HEK293 (cell line): ENCODE measurements around the gene DUSP6.

Experiments
- EGR2 ChIP-seq: fragments of 450-650 bp; formaldehyde crosslinking; IDR thresholded peaks from 2 replicates; pipeline ENCODE4 v1.5.1; 2016; ENCODE audit warnings: low read depth, missing biosample characterization, missing genetic modification characterization
- HOXD13 ChIP-seq: sonication (generic); formaldehyde crosslinking; IDR thresholded peaks from 2 replicates; pipeline ENCODE4 v1.8.0; 2022; ENCODE audit warnings: missing genetic modification reagents, borderline replicate concordance
- IKZF3 ChIP-seq: fragments of 450-650 bp; IDR thresholded peaks from 2 replicates; pipeline ENCODE4 v1.5.0; 2018; ENCODE audit warnings: missing biosample characterization, mild to moderate bottlenecking, missing genetic modification characterization, moderate library complexity
- MZF1 ChIP-seq: fragments of 450-650 bp; formaldehyde crosslinking; IDR thresholded peaks from 2 replicates; pipeline ENCODE4 v1.5.1; 2017; ENCODE audit warnings: missing biosample characterization, missing genetic modification characterization, borderline replicate concordance
- PBX3 ChIP-seq: sonication (generic); formaldehyde crosslinking; IDR thresholded peaks from 2 replicates; pipeline ENCODE4 v1.8.1; 2022; ENCODE audit warnings: mild to moderate bottlenecking, moderate library complexity, missing genetic modification reagents
- REPIN1 ChIP-seq: fragments of 450-650 bp; formaldehyde crosslinking; IDR thresholded peaks from 2 replicates; pipeline ENCODE4 v1.5.1; 2017; ENCODE audit warnings: missing biosample characterization, missing genetic modification characterization, low read depth
- TCF7L2 ChIP-seq: IDR thresholded peaks from 2 replicates; pipeline ENCODE4 v1.6.1; 2011; ENCODE audit warnings: low read depth, mild to moderate bottlenecking, inconsistent platforms, low read length, moderate library complexity, borderline replicate concordance
- TRIM28 ChIP-seq: IDR thresholded peaks from 2 replicates; pipeline ENCODE4 v1.6.1; 2011; ENCODE audit warnings: low read length, control low read depth, borderline replicate concordance
- WT1 ChIP-seq: fragments of 450-650 bp; formaldehyde crosslinking; IDR thresholded peaks from 2 replicates; pipeline ENCODE4 v1.5.1; 2016; ENCODE audit warnings: missing biosample characterization, missing genetic modification characterization
- ZBTB1 ChIP-seq: fragments of 450-650 bp; formaldehyde crosslinking; IDR thresholded peaks from 2 replicates; pipeline ENCODE4 v1.5.1; 2016; ENCODE audit warnings: missing biosample characterization, missing genetic modification characterization
- ZBTB48 ChIP-seq: fragments of 450-650 bp; formaldehyde crosslinking; IDR thresholded peaks from 2 replicates; pipeline ENCODE4 v1.5.1; 2016; ENCODE audit warnings: missing biosample characterization, missing genetic modification characterization
- ZBTB8A ChIP-seq: fragments of 450-650 bp; formaldehyde crosslinking; IDR thresholded peaks from 2 replicates; pipeline ENCODE4 v1.5.1; 2016; ENCODE audit warnings: missing biosample characterization, missing genetic modification characterization
- ZFHX2 ChIP-seq: fragments of 450-650 bp; formaldehyde crosslinking; conservative IDR thresholded peaks from 2 replicates; pipeline ENCODE4 v1.5.1; 2016; ENCODE audit warnings: missing biosample characterization, missing genetic modification characterization
- ZFP69B ChIP-seq: fragments of 450-650 bp; formaldehyde crosslinking; IDR thresholded peaks from 2 replicates; pipeline ENCODE4 v1.5.1; 2016; ENCODE audit warnings: missing biosample characterization, missing genetic modification characterization
- ZNF132 ChIP-seq: fragments of 450-650 bp; formaldehyde crosslinking; IDR thresholded peaks from 2 replicates; pipeline ENCODE4 v1.5.1; 2017; ENCODE audit warnings: missing biosample characterization, missing genetic modification characterization, borderline replicate concordance
- ZNF211 ChIP-seq: fragments of 450-650 bp; formaldehyde crosslinking; IDR thresholded peaks from 2 replicates; pipeline ENCODE4 v1.5.1; 2016; ENCODE audit warnings: low read depth, missing biosample characterization, missing genetic modification characterization
- ZNF239 ChIP-seq: fragments of 450-650 bp; formaldehyde crosslinking; IDR thresholded peaks from 2 replicates; pipeline ENCODE4 v1.5.1; 2016; ENCODE audit warnings: missing biosample characterization, missing genetic modification characterization
- ZNF248 ChIP-seq: fragments of 450-650 bp; formaldehyde crosslinking; IDR thresholded peaks from 2 replicates; pipeline ENCODE4 v1.5.1; 2017; ENCODE audit warnings: missing biosample characterization, missing genetic modification characterization
- ZNF26 ChIP-seq: fragments of 450-650 bp; formaldehyde crosslinking; IDR thresholded peaks from 2 replicates; pipeline ENCODE4 v1.5.1; 2016; ENCODE audit warnings: missing biosample characterization, missing genetic modification characterization
- ZNF514 ChIP-seq: fragments of 450-650 bp; formaldehyde crosslinking; IDR thresholded peaks from 2 replicates; pipeline ENCODE4 v1.5.1; 2016; ENCODE audit warnings: missing biosample characterization, missing genetic modification characterization
- ZNF521 ChIP-seq: fragments of 450-650 bp; formaldehyde crosslinking; IDR thresholded peaks from 2 replicates; pipeline ENCODE4 v1.5.1; 2017; ENCODE audit warnings: missing biosample characterization, mild to moderate bottlenecking, missing genetic modification characterization
- ZNF549 ChIP-seq: fragments of 450-650 bp; IDR thresholded peaks from 2 replicates; pipeline ENCODE4 v1.5.1; 2018; ENCODE audit warnings: missing biosample characterization, missing genetic modification characterization, mild to moderate bottlenecking, inconsistent platforms, moderate library complexity
- ZNF654 ChIP-seq: fragments of 450-650 bp; formaldehyde crosslinking; IDR thresholded peaks from 2 replicates; pipeline ENCODE4 v1.5.1; 2016; ENCODE audit warnings: low read depth, missing biosample characterization, missing genetic modification characterization
- ZNF677 ChIP-seq: fragments of 450-650 bp; IDR thresholded peaks from 2 replicates; pipeline ENCODE4 v1.5.0; 2018; ENCODE audit warnings: missing biosample characterization, mild to moderate bottlenecking, missing genetic modification characterization, moderate library complexity
- ZNF707 ChIP-seq: fragments of 450-650 bp; formaldehyde crosslinking; IDR thresholded peaks from 2 replicates; pipeline ENCODE4 v1.5.1; 2016; ENCODE audit warnings: missing biosample characterization, missing genetic modification characterization
- ZNF747 ChIP-seq: fragments of 450-650 bp; formaldehyde crosslinking; IDR thresholded peaks from 2 replicates; pipeline ENCODE4 v1.5.1; 2016; ENCODE audit warnings: missing biosample characterization, missing genetic modification characterization
- ZNF776 ChIP-seq: fragments of 450-650 bp; formaldehyde crosslinking; IDR thresholded peaks from 2 replicates; pipeline ENCODE4 v1.5.0; 2017; ENCODE audit warnings: missing biosample characterization, missing genetic modification characterization, borderline replicate concordance
- ZNF791 ChIP-seq: fragments of 450-650 bp; formaldehyde crosslinking; IDR thresholded peaks from 2 replicates; pipeline ENCODE4 v1.5.1; 2016; ENCODE audit warnings: missing biosample characterization, missing genetic modification characterization
- ZNF792 ChIP-seq: fragments of 450-650 bp; formaldehyde crosslinking; IDR thresholded peaks from 2 replicates; pipeline ENCODE4 v1.5.1; 2016; ENCODE audit warnings: missing biosample characterization, missing genetic modification characterization
- TF ChIP-seq, protein P1 (sequence below): fragments of 450-650 bp; formaldehyde crosslinking; IDR thresholded peaks from 2 replicates; pipeline ENCODE4 v1.5.1; 2016; ENCODE audit warnings: missing biosample characterization, missing genetic modification characterization
- TF ChIP-seq, protein P2 (sequence below): fragments of 450-650 bp; formaldehyde crosslinking; IDR thresholded peaks from 2 replicates; pipeline ENCODE4 v1.5.1; 2016; ENCODE audit warnings: missing biosample characterization, missing genetic modification characterization
- TF ChIP-seq, protein P3 (sequence below): fragments of 450-650 bp; formaldehyde crosslinking; IDR thresholded peaks from 2 replicates; pipeline ENCODE4 v1.5.1; 2016; ENCODE audit warnings: missing biosample characterization, missing genetic modification characterization

The DUSP6 gene

DNA sequence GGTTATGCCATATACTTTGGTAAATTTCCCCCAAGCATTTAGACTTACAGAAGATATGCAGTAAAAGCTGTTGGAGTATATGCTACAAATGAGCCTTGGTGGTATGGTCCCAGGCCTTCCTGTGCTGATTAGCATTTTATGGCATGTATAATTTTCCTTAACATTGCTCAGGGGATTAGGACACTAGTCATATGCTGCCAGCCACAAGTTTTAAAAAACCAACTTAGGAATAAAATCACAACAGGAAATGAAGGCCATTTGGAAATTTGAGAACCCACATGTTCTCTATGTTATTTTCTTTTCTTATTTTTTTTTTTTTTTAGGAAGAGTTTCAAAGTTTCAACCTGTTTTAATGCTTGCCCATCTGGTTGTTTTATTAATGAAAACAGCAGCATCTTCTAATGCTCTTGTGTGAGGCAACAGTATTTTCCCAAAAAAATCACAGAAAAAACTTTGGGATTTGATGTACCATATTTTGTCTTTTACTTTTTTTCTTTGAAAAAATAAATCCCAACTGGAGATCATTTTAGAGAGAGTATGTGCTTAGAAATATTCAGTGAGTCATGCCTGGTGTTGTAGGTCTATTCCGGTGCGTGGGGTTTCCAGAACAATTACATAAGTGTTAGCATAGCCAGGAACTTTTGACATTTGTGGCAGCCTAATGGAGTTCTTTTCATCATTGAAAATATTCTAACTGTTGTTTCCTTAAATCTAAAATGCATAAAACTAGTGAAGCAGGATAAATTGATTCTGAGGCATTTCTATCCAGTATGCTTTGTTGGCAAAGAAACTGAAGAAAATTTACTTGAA is 21.7 kb upstream of the DUSP6 start (continued):
- TF ChIP-seq ZNF747 (tag by site-specific recombination): no peak
- TF ChIP-seq ZNF707 (tag by site-specific recombination): no peak
- no peak; the same call in 1 of the 2 replicates for TF ChIP-seq WT1 (tag by site-specific recombination)
- TF ChIP-seq EGR2: no peak
- no peak for TF ChIP-seq ZBTB8A
- no peak for TF ChIP-seq ZNF211 (tag by site-specific recombination)
- no peak for TF ChIP-seq MZF1 (tag by site-specific recombination)
- no peak for TF ChIP-seq ZNF549 (tag by site-specific recombination)
- no peak for TF ChIP-seq ZNF239 (tag by site-specific recombination)
- TF ChIP-seq ZBTB1 (tag by site-specific recombination): no peak; the same call in 1 of the 2 replicates
- TF ChIP-seq ZNF248 (tag by site-specific recombination): no peak
- no peak for TF ChIP-seq ZNF654 (tag by site-specific recombination)
- no peak for TF ChIP-seq ZBTB48 (tag by site-specific recombination)
- TF ChIP-seq, protein P1, sequence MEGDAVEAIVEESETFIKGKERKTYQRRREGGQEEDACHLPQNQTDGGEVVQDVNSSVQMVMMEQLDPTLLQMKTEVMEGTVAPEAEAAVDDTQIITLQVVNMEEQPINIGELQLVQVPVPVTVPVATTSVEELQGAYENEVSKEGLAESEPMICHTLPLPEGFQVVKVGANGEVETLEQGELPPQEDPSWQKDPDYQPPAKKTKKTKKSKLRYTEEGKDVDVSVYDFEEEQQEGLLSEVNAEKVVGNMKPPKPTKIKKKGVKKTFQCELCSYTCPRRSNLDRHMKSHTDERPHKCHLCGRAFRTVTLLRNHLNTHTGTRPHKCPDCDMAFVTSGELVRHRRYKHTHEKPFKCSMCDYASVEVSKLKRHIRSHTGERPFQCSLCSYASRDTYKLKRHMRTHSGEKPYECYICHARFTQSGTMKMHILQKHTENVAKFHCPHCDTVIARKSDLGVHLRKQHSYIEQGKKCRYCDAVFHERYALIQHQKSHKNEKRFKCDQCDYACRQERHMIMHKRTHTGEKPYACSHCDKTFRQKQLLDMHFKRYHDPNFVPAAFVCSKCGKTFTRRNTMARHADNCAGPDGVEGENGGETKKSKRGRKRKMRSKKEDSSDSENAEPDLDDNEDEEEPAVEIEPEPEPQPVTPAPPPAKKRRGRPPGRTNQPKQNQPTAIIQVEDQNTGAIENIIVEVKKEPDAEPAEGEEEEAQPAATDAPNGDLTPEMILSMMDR (tag by site-specific recombination): no peak
- no peak for TF ChIP-seq ZNF132 (tag by site-specific recombination)
- TF ChIP-seq TRIM28: no peak
- TF ChIP-seq ZFP69B (tag by site-specific recombination): no peak
- peak; percentile 48 for TF ChIP-seq IKZF3 (tag by site-specific recombination)
- TF ChIP-seq ZNF521 (tag by site-specific recombination): no peak
- TF ChIP-seq ZNF791 (tag by site-specific recombination): no peak
- TF ChIP-seq HOXD13: no peak
- TF ChIP-seq ZNF26 (tag by site-specific recombination): no peak
- no peak for TF ChIP-seq ZNF792 (tag by site-specific recombination)
- TF ChIP-seq ZNF776 (tag by site-specific recombination): no peak
- no peak for TF ChIP-seq REPIN1 (tag by site-specific recombination)
- no peak for TF ChIP-seq TCF7L2
- TF ChIP-seq ZFHX2 (tag by site-specific recombination): no peak
- TF ChIP-seq ZNF677 (tag by site-specific recombination): no peak
- TF ChIP-seq PBX3 (CRISPR knock-in tag): no peak
- TF ChIP-seq, protein P2, sequence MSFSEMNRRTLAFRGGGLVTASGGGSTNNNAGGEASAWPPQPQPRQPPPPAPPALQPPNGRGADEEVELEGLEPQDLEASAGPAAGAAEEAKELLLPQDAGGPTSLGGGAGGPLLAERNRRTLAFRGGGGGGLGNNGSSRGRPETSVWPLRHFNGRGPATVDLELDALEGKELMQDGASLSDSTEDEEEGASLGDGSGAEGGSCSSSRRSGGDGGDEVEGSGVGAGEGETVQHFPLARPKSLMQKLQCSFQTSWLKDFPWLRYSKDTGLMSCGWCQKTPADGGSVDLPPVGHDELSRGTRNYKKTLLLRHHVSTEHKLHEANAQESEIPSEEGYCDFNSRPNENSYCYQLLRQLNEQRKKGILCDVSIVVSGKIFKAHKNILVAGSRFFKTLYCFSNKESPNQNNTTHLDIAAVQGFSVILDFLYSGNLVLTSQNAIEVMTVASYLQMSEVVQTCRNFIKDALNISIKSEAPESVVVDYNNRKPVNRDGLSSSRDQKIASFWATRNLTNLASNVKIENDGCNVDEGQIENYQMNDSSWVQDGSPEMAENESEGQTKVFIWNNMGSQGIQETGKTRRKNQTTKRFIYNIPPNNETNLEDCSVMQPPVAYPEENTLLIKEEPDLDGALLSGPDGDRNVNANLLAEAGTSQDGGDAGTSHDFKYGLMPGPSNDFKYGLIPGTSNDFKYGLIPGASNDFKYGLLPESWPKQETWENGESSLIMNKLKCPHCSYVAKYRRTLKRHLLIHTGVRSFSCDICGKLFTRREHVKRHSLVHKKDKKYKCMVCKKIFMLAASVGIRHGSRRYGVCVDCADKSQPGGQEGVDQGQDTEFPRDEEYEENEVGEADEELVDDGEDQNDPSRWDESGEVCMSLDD (tag by site-specific recombination): no peak
- no peak for TF ChIP-seq ZNF514 (tag by site-specific recombination)
- TF ChIP-seq, protein P3, sequence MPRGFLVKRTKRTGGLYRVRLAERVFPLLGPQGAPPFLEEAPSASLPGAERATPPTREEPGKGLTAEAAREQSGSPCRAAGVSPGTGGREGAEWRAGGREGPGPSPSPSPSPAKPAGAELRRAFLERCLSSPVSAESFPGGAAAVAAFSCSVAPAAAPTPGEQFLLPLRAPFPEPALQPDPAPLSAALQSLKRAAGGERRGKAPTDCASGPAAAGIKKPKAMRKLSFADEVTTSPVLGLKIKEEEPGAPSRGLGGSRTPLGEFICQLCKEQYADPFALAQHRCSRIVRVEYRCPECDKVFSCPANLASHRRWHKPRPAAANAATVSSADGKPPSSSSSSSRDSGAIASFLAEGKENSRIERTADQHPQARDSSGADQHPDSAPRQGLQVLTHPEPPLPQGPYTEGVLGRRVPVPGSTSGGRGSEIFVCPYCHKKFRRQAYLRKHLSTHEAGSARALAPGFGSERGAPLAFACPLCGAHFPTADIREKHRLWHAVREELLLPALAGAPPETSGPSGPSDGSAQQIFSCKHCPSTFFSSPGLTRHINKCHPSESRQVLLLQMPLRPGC: no peak
